HG03095 (cell line): ENCODE results near the gene PUM2.
"Not testable (repeated sequence)": the region's sequence is repeated elsewhere in the genome, so short reads cannot be mapped to it uniquely, and the experiment has no call there.

Source experiments
- ATAC-seq: cut with Tn5 transposase; IDR thresholded peaks from one replicate; pipeline ENCODE4 v1.9.1; 2021; ENCODE audit warnings: moderate library complexity; ENCODE audit not compliant: unreplicated experiment

Gene PUM2

DNA sequence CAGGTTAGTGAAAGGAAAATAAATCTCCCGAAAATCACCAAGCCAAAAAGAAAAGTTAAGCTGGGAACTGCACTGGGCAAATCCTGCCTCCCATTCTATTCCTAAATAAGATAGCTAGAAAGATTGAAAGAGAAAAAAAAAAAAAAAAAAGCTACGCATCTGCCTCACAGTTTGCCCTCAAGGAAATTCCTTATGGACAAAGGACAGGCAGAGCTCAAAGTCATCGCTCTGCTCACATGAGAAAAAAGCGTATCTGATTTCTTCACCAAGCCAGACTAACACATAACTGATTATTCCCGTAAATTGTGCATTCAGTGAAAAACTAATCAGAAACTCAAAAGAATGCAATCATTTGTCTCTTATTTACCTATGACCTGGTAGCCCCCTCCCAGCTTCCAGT, 50.0 kb downstream of the PUM2 start:
- no peak for ATAC-seq

- ATAC-seq, result no peak
These were observed 51.5 kb downstream of the PUM2 start for GRCh38 chr2:20299113-20299512.

DNA sequence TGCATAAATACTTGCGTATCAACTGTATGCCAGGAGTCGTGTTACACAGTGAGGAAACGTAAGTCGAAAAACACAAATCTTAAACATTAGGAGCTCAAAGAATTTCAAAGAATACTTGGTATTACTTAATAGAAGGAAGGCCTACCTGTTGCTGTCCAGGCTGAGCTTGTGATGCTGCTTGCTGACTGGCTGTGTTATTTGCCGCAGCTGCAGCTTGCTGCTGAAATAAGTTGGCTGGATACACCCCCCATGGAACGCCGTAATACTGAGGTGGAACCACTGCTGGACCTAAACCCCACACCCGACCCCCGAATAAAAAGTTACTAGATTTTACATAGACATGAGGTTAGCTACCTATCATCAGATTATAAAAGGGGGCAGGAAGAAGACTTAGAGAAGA, 56.4 kb downstream of the PUM2 start:
- no peak for ATAC-seq

GRCh38 chr2:20292984-20293383, 57.7 kb downstream of the PUM2 start:
- no peak for ATAC-seq

DNA sequence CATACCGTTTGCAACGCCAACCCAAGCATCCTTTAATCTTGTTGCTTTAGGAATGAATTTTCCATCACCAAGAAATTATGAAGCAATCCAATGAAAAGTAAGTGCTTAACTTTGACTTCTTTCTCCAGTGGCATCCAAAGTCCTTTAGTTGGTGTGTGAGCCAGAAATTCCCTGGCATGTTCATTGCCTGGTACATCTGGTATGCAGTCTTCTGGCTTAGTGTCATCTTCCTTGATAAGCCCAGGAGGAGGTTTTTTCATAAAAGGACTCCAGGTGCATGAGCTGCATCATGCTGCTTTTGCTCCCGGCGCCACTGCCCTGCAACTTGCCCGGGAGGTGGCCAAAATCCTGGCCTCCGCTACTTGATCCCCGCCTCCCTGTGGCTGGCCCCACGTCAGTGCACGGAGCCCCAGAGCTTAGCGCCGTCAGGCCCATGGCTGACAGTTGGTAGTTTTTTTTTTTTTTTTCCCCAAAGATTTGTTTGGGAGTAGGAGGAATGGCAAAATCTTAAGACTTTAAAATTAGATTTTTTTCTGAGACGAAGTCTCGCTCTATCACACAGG, 58.7 kb downstream of the PUM2 start:
- ATAC-seq, result no peak

GRCh38 chr2:20291106-20291564, 59.5 kb downstream of the PUM2 start:
- peak; percentile 81 for ATAC-seq

- ATAC-seq, result no peak
These were observed 61.9 kb downstream of the PUM2 start for GRCh38 chr2:20288642-20289340.

DNA sequence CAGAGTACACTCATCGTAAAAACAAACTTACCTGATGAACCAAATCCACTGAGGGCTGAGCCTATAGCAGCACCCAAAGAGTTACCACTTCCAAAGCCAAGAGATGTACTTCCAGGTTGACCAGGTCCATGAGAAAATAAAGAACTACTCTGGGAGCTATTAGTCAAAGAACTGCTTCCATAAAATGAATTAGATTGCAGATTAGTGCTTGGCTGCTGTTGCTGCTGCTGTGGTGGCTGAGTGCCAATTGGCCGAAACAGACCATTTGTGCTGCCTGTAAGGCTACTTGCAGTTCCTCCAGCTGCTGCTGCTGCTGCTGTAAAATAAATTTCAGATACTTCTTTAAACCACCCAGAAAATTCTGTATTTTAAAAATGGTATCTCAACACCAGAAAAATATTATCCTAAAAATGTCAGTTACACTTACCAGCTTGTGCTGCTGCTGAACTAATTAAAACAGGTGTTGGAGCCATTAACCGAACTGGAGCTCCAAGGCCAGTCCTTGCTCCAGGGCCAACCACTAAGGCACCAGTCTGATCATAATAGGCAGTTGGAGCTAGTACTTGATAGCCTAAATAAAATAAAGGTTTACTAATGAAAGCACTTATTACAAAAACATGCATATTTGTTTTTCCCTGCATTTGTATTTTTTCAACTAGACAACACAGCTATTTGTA, 67.6 kb downstream of the PUM2 start:
- no peak for ATAC-seq

DNA sequence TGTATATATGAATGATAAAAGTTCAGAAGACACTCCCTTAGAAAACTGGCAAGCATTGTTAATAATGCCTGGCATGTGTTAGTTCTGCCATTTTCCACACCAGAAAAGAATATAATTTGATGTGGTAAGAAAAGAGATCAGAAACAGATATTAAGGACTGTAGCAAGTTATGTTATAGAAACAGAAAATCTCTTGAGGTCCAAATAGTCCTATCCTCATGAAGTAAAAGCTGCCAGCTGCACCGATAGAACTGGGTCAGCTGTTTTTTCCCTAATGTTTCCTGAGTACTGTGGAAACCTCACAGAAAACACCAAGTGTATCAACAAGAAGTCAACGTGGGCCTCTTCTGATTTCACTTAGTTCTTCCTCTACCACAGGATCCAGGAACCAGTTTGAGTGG, 68.8 kb downstream of the PUM2 start:
- ATAC-seq, result no peak

DNA sequence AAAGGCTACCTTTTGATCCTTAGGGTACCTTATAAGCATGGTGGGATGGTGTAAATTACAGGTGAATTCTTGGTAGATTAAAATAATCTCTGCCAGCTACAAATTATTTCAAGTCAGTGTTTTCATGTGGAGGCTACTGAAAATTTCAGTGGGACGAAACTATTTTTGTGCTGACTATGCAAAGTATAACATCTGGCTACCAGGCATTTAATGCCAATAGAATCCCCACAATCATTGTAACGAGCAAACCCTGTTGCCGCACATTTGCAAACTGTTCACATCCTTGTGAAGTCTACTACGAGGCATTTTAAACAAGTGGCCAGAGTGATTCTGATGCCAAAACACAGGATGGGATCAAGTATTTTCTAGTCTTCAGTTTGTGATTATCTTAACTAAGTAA, 77.6 kb downstream of the PUM2 start:
- no peak for ATAC-seq

DNA sequence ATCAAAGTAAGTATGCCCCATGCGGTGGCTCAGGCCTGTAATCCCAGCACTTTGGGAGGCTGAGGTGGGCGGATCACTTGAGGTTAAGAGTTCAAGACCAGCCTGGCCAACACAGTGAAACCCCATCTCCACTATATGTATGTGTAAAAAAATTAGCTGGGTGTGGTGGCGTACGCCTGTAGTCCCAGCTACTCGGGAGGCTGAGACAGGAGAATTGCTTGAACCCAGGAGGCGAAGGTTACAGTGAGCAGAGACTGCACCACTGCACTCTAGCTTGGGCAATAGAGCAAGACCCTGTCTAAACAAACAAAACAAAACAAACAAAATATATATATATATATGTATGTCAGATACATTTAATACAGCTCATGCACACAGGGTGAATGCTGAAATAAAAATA, 82.3 kb downstream of the PUM2 start:
- not testable (repeated sequence) for ATAC-seq

- no peak for ATAC-seq
These were observed 83.1 kb downstream of the PUM2 start for GRCh38 chr2:20267529-20267928.

DNA sequence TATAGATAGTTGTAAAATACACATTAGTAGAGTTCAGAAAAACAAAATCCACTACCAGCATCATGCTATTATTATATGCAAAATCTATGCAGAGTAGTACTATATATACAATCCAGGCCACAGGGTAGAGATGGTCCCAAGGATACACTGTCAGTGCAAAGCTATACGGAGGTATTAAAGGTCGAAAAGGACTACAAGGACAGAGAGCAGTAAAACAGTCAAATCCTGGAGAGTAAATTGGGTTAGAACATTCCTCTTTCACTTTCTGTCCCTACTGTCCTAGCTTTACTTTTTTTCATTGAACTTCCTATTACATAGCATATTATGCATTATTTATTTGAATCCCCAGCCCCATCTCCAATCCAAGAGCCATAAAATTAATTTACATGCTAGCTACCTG, 86.0 kb downstream of the PUM2 start:
- no peak for ATAC-seq

DNA sequence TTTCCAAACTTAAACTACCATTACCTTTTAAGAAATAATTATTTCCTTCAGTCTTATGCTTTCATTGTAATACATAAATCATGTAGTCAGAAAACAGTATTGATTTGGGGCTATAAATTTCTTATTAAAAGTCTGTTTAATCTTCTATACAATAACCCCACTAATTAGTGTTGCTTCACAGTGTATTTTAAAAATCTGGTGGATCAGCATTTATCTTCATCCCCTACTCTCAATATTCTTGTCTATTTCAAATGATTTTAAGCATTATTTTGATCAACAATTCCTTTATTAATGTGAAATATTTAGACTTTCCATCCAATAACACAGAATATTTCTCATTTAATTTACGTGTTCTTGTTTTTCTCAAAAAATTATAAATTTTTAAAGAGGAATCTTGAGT, 93.2 kb downstream of the PUM2 start:
- ATAC-seq, result no peak

- ATAC-seq, result no peak
These were observed 95.9 kb downstream of the PUM2 start for GRCh38 chr2:20254731-20255130.

GRCh38 chr2:20250436-20250835, 100.2 kb downstream of the PUM2 start:
- no peak for ATAC-seq

GRCh38 chr2:20249170-20249569, 101.5 kb downstream of the PUM2 start:
- no peak for ATAC-seq

DNA sequence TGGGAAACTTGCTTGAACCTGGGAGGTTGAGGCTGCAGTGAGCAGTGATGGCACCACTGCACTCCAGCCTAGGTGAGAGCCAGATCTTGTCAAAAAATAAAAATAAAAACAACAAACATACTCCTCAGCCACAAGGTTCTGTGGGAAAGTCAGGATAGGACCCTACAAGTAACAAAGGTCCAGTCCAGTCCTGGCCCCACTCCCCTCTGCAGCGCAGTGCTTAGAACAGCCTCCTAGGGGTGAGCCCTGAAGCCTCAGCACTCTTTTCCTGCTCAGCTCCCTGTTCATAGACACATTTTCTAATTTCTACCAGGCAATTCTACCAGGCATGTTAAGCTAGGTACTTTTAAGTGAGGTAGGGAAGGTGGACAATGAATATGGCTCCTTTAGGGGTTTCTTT, 103.6 kb downstream of the PUM2 start:
- ATAC-seq, result no peak

DNA sequence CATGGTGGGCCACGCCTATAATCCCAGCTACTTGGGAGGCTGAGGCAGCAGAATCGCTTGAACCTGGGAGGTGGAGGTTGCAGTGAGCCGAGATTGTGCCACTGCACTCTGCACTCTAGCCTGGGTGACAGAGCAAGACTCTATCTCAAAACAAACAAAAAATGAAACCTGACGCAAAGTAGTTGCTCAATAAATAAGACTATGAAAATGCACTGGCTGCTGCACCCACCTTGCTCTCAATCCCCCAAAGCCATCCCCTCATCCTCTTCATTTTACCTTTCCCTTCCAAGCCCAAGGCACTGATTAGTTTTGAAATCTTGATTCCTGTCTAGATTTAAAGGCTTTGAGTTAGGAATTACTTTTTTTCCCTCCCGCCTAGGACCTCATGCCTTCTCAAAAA, 107.0 kb downstream of the PUM2 start:
- ATAC-seq, result not testable (repeated sequence)

DNA sequence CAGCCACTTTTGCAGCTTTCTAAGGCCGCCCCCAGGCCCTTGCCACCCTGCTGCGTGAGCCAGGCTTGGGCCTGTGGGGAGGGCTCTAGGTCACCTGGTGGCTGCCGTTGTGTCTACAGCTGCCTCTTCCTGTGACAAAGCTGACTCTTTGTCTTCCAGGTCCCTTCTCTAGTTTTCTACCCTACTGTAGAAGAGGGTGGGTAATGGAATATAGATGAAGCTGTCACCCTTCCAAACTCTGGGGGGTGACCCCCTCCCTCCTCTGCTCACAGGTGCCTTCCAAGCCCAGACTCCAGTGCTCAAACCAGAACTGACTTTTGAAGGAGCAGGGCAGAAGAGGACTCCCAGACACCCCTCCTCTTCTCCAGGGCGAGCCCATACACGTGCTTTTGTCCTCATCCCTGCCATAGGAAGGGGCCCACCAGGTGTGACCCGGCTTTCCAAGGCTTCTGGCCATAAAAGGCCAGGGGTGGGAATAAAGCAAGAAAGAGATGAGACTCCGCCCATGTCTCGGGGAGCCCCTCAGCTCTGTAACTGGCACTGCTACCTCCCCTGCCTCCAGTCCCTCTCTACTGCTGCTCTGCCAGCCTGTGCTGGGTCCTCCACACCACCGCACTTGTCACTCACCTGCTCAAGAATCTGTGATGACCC, 107.8 kb downstream of the PUM2 start:
- no peak for ATAC-seq

DNA sequence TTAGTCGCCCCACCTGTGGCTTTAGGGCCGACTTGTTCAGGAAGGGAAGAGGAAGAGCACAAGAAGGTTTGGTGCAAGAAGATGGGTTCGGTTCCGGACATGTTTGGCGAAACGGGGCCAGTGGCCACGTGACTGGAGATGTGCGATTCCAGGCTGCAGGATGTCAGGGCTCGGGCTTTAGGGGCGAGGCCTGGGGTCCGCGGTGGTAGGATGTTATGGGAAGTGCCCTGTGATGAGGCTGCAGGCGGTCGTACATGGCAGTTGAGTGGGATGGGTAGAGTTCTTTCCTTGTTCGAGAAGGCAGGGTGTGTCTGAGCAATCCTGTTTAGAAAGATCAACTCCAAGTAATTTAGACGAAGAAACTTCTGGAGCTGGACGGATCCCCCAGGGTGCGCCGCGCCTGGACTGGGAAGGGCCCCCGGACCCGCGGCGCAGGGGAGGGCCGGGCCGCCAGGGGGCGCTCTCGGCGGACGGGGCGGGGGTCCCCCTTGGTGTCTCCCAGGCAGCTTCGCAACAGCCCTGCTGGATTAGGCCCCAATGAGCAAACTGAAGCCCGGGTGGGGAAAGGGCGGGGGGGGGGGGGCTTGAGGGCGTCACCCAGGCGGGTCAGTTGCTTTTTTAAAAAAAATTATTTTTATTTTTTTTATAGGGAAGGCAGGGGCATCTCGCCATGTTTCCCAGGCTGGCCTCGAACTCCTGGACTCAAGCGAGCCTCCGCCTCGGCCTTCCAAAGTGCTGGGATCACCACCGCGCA, 108.5 kb downstream of the PUM2 start:
- no peak for ATAC-seq
